ENCODE measurements around the gene SLC4A1.

SLC4A1 gene

DNA sequence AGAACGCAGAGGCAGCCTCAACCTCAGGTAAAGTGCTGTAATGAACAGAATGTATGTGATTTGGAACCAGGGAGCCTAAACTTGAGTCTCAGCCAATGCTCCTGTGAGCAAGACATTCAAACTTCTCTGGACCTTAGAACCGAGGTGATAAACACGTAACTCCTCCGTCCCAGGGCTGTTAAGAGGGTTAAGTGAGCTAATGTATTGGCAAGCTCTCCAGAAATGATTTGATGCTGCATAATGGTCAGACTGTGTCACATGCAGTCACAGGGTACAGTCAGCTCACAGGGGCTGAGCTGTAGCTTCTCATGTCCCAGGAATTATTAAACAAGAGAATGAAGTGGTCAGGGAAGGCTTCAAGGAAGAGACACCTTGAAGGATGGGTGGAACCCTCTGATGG is 10.0 kb upstream of the SLC4A1 start:
- FAIRE-seq (no peak), DNase-seq (ENCODE audit: insufficient read length, low spot score) (no peak)
- TF ChIP-seq POLR2A (IDR thresholded peaks at IDR 0.05; ENCODE audit: low read depth, low read length): no peak

DNA sequence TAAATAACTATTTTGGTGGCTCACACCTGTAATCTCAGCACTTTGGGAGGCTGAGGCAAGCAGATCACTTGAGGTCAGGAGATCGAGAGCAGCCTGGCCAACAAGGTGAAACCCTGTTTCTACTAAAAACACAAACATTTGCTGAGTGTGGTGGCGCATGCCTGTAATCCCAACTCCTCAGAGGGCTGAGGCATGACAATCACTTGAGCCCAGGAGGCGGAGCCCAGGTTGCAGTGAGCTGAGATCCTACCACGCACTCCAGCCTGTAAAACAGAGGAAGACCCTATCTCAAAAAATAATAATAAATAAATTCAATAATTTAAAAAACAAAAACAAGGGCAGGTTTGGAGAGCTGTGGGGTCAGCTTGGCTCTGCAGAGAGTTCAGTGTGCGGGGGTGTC is 5.7 kb upstream of the SLC4A1 start:
- TF ChIP-seq POLR2A (IDR thresholded peaks at IDR 0.05; ENCODE audit: low read depth, low read length): no peak
- DNase-seq (ENCODE audit: insufficient read length, low spot score) (no peak), FAIRE-seq (no peak)

DNA sequence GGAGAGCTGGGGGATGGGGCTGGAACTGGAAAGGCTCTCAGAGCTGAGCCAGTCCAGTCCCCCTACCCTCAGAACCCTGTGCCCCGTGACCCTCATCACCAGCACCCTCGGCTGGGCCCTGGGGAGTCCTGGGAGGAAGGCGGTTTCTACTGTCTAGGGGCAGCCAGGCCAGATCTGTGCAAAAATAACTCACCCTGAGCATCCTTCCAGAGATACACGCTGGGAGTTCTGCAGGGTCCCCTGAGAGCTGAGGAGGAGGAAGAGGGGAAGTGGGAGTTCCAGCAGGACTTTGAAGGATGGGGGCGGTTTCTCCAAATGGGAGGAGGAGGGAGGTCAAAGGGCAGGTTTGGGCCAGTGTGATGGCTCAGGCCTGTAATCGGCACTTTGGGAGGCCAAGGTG is 5.0 kb upstream of the SLC4A1 start:
- no peak for DNase-seq (ENCODE audit: insufficient read length, low spot score)
- no peak for TF ChIP-seq POLR2A (IDR thresholded peaks at IDR 0.05; ENCODE audit: low read depth, low read length)
- FAIRE-seq: no peak

DNA sequence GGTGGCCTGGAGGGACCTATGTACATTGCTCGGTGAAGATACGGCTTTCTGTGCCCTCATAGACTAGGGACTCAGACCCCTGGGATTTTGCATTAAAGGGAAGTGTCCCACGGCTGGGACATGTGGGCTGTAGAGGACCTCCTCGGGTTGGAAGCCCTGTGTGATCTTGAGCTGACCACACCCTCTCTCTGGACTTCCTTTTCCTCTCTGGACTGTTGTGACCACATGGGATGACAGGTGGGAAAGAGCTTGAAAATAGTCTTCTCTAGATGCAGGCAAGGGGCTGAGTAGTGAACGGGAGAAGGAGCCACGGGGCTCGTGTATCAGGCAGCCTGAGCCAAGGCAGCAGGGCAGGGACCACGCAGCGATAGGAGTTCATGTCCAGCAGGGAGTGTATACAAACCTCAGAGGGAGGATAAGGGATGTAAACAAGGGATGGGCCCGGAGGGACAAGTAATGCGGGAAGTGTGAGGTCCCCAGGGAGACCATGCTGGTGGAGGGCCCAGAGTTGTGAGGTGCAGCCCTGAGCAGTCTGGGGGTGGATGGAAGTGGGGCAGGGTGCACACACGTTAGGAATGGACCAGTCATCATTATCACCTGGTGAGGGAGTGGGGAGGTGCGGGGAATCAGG is 4.5 kb upstream of the SLC4A1 start:
- no peak for TF ChIP-seq POLR2A (IDR thresholded peaks at IDR 0.05; ENCODE audit: low read depth, low read length)
- no peak for FAIRE-seq
- DNase-seq (ENCODE audit: insufficient read length, low spot score): no peak

DNA sequence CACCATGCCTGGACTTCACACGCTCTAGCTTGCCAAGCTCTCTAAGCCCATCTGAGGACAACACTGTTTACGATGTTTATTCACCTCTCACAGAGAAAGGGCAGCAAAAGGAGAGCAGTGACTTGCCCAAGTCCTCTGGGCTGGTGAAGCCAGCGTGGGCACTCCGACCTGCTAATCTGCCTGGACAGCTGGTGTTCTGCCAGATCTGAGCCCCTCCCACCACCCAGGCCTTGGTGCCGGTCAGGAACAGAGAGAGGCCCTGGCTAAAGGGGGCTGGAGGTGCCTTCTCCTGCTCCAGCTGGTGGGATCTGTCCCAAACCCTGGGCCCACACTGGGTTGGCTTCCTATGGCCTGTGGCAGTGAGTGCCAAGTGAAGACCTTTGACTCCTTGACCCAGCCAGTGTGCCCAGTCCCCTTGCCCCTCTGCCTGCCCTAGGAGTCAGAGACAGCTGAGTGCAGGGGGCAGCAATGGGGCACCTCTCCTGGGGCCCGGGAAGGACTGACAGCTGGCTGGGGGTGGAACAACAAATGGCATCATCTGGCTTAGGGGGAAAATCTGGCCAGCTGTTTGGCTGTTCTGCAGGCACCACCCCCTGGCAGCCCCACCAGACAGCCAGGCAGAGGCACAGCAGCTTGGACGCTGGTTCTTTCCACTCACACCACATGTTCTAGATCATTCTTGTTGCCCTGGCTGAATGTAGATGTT is 1.8 kb upstream of the SLC4A1 start:
- no peak for DNase-seq (ENCODE audit: insufficient read length, low spot score)

DNA sequence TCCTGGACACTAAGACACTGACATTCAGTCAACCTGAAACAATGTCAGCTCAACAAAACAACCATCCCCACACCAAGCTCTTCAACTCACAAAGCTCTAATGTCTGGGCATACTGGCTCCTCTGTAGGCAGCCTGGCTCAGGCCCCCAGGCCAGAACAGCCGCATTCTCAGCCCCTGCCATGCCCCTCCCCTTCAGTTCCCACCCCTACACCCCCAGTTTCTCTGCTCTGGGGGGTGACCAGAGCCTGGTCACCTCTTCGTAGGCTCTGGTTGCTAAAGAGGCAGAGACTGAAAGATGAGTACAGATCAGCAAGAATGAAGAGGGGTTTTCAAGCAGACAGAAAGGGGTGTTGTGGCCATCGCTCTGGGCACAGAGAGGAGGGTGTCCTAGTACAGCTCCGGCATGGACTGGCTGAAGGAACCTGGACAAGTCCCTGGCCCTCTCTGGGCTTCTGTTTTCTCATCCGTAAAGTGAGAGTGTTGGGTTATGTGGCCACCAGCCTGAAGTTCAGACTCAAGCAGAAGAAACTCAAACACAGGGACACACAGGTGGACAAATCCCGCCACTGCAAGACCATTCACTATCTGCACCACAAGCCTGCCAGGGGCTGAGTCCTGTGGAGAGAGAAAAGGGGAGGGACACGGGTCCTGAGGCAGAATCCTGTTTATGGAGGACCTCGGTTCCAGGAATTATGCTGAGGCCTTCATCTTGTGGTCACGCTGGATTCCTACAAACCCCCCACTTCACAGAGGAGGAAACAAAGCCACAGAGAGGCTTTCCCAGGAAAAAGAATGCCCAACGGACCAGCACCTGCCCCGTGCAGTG is 987 bp upstream of the SLC4A1 start:
- FAIRE-seq: no peak
- DNase-seq (ENCODE audit: insufficient read length, low spot score): no peak
- TF ChIP-seq POLR2A (IDR thresholded peaks at IDR 0.05; ENCODE audit: low read depth, low read length): no peak

More for the DNA sequence above, 1.8 kb upstream of the SLC4A1 start:
- no peak for TF ChIP-seq POLR2A (IDR thresholded peaks at IDR 0.05; ENCODE audit: low read depth, low read length)
- no peak for FAIRE-seq

DNA sequence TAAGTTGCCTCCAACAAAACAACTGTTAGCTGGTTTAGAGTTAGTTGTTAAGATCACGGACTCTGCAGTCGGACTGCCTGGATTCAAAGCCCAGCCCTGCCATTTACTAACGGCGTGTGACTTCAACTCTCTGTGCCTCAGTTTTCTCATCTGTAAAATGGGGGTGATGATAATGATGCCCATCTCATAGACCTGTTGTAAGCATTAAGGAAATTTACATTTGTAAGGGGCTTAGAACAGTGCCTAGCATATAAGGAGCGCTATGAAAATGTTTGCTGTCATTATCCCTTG is 825 bp downstream of the SLC4A1 start:
- no peak for FAIRE-seq
- no peak for TF ChIP-seq POLR2A (IDR thresholded peaks at IDR 0.05; ENCODE audit: low read depth, low read length)
- DNase-seq (ENCODE audit: insufficient read length, low spot score): no peak

DNA sequence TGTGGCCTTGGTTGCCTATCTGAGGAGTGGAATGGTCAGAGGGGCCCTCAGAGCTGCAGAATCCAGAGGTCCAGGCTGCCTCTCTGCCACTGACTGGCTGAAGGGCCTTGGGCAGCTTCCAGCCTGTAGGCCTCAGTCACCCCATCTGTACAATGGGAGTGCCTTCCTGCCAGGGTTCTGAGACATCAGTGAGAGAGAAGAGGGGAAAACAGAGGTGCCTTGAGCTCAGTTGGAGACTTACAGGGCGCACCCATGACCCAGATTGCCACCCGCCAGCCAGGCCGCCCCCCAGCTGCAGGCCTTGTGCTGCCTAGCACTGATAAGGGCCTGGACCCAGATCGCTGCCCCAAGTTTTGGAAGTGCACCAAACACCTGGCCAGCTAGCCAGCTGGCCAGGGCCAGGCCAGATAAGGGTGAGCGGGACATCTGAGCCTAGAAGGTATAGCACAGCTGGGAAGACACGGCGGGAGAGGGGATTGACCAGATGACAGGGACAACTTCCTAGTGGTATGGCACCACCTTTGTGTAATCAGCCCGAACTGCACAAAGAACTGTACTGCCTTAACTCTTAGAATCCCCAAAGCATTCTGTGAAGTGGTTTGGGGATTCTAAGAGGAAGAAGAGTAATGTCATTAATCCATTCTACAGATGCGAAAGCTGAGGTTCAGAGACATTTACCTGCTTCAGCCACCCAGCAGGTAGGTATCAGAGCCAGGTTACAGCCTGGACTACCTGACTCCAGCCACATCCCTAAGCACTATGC is 1.4 kb downstream of the SLC4A1 start:
- TF ChIP-seq POLR2A (IDR thresholded peaks at IDR 0.05; ENCODE audit: low read depth, low read length): no peak
- DNase-seq (ENCODE audit: insufficient read length, low spot score): no peak
- no peak for FAIRE-seq

DNA sequence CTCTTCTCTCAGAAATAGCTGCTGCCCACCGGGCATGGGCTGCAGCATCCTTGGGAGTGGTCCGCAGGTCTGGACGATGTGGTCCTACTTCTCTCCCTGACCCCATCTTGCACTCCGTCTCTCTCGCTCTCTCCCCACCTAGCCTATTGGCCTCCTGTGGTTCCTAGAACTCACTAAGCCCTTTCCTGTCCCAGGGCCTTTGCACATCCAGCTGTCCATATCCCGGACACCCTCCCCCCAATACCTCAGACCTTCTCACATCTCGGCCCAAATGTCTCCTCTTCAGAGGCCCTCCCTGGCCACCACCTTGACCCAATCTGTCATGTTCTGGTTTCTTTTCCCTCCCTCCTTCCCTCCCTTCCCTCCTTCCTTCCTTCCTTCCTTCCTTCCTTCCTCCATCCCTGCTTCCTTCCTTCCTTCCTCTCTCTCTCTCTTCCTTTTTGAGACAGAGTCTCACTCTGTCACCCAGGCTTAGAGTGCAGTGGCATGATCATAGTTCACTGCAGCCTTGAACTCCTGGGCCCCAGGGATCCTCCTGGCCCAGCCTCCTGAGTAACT is 4.5 kb downstream of the SLC4A1 start:
- DNase-seq (ENCODE audit: insufficient read length, low spot score) (no peak), FAIRE-seq (no peak)
- no peak for TF ChIP-seq POLR2A (IDR thresholded peaks at IDR 0.05; ENCODE audit: low read depth, low read length)

DNA sequence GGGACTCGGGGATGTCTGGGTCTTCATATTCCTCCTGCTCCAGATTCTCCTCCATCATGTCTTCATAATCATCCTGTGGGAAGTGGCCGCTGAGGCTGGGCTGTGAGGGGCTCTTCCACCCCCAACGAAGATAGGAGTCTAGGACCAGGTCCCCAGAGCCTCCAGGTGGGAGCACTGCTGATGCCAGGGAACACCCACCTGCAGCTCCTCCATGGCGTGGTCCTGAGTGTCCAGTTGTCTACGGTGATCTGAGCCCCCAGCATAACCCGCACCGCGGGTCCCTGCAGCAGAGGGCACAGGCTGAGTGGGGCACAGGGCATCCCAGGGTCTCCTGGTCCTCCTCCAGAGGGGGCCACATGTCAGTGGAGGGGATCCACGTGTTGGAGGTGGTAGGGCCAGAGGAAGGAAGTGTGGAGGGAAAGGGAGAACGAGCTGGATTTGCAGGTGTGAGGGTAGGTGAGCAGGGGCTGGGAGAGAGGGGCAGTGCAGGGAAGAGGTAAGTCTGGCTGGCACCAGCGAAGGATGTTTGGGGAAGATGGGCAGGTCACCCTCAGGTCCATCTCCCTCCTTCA is 5.2 kb downstream of the SLC4A1 start:
- FAIRE-seq (no peak), DNase-seq (ENCODE audit: insufficient read length, low spot score) (no peak)
- TF ChIP-seq POLR2A (IDR thresholded peaks at IDR 0.05; ENCODE audit: low read depth, low read length): no peak

DNA sequence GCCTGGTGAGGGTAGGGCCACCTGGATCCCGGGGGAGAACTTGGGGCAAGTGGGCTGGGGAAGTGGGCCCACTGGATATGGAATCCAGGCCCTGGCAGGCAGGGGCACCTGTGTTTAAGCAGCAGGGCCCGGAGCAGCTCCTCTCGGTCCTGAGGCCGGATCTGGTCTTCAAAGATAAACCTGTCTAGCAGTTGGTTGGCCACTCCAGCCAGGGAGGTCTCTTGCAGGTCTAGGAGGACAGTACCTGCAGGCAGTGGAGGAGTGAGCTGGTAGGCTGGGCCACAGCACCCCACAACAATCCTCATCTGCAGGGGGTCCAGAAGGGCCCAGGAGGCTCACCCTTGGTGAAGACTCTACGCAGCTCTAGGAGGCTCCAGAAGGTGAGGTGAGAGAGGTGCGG is 7.6 kb downstream of the SLC4A1 start:
- no peak for FAIRE-seq
- TF ChIP-seq POLR2A (IDR thresholded peaks at IDR 0.05; ENCODE audit: low read depth, low read length): no peak
- no peak for DNase-seq (ENCODE audit: insufficient read length, low spot score)

DNA sequence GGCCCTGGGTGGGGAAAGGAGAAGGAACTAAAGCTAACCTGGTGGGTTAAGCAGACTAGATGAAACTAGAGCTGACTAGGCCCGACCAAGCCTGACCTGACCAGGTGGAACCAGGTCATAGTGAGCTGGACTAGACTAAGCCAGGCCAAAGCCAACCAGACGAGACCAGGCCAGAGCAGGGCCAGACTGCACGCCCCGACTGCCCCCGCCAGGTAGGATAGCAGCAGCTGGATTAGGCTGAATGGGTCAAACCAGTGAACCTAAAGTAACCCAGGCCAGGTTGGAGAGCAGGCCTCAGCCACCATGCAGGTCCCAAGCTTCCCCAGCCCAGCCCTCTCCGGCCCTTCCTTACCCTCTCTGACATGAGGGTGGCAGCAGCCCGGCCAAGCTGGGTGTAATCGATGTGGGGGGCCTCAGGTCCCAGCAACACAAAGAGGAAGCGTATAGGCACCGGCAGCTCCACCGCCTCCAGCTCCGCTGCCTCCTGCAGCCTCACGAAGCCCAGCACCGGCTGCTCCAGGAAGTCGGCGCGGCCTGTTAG is 9.1 kb downstream of the SLC4A1 start:
- no peak for DNase-seq (ENCODE audit: insufficient read length, low spot score)
- no peak for TF ChIP-seq POLR2A (IDR thresholded peaks at IDR 0.05; ENCODE audit: low read depth, low read length)
- no peak for FAIRE-seq
